Femur (tissue), 1 donor: ENCODE measurements around the gene TADA2A.
A peak's percentile ranks its signal among the peaks of the same experiment; 100 is the strongest.

Experiments
- DNase-seq: peaks from one replicate; pipeline ENCODE4 v3.0.0-alpha.2; 2017

Gene TADA2A, protein sequence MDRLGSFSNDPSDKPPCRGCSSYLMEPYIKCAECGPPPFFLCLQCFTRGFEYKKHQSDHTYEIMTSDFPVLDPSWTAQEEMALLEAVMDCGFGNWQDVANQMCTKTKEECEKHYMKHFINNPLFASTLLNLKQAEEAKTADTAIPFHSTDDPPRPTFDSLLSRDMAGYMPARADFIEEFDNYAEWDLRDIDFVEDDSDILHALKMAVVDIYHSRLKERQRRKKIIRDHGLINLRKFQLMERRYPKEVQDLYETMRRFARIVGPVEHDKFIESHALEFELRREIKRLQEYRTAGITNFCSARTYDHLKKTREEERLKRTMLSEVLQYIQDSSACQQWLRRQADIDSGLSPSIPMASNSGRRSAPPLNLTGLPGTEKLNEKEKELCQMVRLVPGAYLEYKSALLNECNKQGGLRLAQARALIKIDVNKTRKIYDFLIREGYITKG

DNA sequence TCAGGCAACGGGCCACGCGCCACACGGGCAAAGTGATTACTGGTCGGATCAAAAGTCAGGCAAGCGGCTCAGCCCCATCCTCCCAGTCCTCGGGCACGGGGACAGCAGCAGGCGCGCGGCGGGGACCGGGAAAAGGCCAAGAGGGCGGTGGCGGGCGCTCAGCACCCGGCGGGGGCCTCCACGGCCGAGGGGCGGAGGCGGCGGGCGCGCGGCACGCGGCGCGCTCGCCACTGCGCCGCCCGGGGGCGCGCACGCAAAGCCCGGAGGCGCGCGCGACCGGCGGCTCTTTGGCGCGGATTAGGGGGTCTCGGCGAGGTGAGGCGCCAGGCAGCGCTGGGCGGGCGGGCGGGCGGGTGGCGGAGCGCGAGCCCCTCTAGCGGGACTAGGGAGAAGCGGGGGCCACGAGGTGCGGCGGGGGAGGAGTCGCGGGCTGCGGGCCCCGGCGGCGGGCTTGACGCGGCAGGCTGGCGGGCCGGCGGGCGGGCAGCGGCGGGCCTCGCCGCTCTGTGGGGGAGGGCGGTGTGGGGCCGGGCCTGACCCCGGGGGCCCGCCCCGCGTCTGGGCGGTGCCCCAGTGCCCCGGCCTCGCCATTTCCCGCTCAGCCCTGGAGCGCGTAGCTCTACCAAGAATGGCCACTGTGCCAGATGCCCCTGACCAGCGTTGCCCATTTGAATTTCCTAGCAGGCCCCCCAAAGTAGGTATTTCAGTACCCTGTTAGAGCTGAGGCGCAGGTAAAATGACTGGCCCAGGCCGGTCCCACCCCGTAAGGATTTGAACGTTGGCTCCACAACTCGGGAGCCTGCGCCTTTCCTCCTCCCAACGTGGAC is at the start of gene TADA2A, which contains the start of gene ACACA:
TADA2A (plus strand) TSS at position 252 of the 827 bp plus-strand sequence. CDS start 4,480 bp downstream, outside the sequence.
ACACA (minus strand) TSS at position 202 of the 827 bp plus-strand sequence. CDS start 537 bp downstream, outside the sequence.
- peak; percentile 87 for DNase-seq

DNA sequence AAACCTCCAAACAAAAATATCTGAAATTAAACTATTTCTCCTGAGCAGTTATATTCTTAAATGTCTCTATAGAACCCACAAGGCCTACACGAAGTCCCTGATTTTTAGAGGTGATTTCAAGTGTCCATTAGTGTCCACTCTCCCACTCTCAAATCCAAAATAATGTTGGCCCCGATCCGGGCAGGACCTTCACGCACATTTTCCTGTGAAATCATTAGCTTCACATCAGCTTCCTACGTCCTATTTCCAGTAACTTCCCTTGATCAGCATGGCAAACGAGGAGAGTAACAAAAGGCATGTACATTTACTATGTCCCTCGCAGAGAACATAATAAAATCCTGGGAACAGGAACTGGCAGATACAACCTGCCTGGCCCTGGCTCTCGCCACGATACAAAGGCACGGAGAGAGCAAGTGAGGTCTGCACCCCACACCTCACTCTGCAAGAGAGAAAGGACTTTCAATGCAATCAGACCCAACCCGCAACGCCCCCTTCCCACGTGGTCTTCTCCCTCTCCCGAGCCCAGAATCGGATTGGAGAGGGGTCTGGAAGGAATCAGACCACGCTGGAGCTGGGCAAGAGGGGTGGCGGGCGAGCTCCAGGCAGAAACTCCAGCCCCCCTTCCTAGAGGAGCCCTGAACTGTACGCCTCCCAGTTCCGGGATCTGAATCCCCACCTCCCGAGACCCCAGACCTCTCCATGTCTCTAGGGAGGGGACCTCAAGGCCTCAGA is 48.4 kb upstream of the TADA2A start:
- peak; percentile 77 for DNase-seq

DNA sequence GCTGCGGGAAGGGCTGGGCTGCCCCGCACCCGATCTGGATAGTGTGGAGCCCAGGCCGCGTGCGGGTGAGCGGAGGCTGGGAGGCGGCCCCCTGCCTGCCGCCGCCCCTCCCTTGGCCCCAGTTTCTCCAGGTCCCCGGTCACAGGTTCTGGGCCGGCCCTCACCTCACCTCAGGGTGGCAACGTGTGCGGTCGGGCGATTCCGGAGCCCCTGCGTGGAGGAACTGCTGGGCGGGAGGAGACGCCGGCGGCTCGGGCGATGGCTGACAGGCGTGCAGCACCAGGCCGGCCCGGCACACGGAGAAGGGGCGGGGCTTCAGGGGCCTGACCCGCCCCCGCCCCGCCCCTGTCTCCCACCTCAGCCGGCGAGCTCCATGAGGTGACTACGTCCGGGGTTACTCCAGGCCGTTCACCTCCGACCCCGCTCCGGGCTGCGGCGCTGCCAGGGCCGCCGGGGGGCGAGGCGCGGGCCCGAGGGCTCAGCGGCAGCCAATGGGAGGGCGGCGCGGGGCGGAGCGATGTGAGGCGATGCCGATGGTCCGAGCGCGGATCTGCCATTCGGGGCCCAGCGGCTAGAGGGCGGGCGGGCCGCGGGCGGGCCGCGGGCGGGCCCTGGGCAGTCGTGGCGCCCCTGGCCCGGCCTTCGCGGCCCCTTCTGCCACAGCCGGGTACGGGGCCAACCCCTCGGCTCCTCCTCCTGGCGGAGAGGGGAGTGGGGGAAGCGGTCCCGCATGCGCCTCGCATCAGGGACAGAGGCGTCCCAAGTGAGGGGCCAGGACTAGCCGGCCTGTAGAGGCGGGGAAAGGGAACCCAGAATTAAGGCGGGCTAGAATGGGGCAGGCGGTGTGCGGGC is 47.6 kb upstream of the TADA2A start:
- peak; percentile 96 for DNase-seq

DNA sequence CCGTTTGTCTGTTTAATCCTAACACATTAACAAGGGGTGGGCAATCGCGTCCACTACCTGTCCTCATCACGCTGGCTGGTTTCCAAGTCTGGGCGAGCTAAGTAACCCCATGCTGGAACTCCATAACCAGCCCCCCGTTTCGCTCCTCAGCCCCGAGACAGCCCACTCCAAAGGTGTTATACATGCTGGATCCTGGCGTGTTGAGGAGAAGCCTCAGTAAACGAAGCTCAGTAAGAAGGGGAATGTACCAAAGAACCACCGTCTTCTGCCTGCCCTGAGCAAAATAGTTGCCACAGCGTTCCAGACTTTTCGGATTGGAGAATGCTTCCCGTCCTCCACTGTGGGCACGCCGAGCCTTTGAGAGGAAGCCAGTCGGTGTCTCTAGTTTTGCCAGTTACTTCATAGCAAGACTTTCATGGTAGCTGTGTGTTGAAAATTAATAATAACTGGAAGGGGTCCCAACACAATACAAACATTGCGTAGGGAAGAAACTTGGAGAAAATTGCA is 47.0 kb upstream of the TADA2A start:
- DNase-seq, result no peak

DNA sequence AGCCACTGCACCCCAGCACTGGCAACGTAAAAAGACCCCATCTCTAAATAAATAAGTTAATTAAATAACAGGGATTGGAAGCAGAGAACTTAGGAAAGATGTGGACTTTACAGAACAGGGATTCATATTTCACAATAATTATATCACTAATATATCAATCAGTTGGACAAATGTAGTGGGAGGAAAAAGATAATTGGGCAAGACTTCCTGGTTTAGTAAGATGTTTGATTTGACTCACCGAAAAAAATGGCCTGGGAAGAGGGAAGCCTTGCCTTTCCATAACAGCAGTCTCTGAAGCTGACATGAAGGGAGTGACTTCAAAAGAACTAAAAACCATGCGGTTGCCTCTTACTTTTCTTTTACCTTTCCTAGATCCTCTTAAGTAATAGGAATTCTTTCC is 46.1 kb upstream of the TADA2A start:
- DNase-seq, result no peak

DNA sequence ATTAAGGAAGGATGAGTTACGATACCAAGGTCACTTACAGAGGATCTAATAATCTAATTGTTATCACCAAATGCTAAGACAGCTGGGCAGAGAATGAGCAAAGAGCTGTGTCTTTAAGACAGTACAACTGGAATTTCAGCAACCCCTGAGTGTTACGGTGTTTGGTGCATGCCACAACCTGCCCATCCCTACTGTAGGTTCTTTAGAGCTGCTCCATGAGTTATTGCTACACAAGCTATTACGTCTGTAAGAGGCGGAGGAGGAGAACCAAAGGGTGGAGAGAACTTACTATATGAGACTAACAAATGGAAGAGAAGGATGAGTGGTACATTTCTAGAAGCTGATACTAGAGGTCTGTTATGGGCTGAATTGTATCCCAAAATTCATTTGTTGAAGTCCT is 45.1 kb upstream of the TADA2A start:
- DNase-seq, result no peak

DNA sequence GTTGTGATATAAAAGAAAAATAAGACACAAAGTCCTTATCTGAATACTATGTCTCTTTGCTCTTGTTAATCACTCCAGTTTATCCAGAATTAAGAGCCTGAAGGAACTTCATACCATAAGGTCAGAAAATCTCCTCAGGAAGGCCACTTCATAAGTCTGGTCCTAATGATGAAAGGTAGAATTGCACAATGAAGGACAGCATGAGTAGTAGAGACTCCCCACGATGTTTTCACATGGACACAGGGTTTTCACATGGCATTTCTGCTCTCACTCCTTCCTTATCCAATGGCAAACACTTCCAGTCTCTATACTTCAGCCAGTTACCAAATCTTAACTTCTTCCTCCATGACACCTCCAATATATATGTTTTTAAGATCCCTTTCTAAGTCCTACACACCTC is 41.1 kb upstream of the TADA2A start:
- DNase-seq, result no peak

DNA sequence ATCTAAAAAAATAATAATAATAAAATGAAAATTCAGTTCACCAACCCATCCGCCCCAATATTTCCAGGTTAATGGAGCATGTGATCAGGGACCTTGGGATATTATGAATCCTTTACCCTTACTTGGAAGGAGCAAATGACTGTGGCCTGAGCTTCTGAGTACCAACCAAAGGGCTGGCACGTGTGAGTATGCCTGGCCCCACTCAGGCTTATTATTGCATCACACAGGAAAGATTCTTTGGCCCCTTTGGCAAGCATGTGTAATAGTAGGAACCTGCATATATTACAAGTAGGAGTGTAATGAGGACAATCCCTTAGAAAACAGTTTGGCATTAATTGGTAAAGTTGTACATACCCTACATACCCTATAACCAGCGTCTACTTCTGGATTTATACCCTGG is 38.1 kb upstream of the TADA2A start:
- no peak for DNase-seq

DNA sequence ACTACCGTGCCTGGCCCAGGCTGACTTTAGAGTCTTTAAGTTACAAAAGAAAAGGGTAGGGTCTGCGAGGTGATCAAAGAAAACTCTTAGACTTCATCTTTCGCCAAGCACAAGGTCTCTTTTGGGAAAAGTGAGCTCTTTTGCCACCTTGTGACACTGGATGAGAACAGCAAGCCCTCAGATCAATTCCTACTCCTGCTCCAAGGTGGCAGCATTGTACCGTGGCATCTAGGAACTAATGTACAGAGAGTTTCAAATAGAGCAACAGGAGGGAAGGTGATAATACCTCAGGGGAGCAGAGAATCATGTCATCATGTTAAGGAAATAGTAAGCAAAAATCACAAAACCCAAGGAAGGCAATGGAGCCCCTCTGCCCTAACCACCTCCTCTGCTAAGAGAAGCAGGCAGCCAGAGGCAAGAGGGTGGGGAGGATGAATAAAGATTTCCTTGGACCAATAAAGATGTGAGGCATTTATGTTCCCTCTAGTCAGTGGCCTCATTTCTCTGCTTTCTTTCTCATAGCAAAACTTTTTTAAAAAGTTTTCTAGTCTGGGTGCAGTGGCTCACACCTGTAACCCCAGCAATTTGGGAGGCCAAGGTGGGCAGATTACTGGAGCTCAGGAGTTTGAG is 33.0 kb upstream of the TADA2A start:
- DNase-seq, result peak; percentile 71

DNA sequence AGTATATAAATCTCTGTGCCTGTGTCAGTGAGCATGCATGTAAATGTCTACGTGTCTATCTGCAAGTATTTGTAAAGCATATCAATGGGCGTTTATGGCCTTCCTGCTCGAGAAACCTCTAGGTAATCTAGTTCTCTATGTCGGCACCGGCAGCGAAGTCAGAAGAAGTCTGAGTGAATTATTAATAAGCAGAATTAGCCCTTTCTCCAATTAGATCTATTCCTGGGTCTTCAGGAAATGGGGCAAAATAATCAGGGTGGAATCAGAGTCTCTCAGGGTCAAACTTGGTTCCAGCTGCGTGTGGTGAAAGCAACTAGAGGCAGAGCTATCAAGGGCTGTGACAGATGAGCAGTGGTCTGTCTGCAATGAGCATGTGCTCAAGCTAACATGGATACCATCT is 31.0 kb upstream of the TADA2A start, which contains the start of gene C17orf78:
C17orf78 (plus strand) TSS at position 280 of the 400 bp plus-strand sequence; CDS start at position 388, 108 bp downstream.
- no peak for DNase-seq

DNA sequence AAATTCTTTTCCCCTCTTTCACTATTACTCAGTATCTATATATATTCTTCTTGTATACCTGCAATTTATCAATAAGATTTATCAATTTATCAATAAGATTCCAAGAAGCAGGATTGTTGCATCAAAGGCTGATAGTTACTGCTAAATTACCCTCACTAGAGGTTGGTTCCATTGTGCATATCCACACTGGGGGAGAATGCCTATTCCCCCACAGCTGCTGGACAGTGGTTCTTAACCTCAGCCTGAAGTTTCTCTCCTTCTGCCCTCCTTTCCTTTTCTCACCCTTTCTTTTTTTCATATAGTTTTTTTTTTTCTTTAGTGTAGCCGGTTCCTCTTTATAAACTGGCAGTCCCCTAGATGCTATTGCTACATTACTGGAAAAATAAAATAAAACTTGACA is 24.6 kb upstream of the TADA2A start:
- no peak for DNase-seq

DNA sequence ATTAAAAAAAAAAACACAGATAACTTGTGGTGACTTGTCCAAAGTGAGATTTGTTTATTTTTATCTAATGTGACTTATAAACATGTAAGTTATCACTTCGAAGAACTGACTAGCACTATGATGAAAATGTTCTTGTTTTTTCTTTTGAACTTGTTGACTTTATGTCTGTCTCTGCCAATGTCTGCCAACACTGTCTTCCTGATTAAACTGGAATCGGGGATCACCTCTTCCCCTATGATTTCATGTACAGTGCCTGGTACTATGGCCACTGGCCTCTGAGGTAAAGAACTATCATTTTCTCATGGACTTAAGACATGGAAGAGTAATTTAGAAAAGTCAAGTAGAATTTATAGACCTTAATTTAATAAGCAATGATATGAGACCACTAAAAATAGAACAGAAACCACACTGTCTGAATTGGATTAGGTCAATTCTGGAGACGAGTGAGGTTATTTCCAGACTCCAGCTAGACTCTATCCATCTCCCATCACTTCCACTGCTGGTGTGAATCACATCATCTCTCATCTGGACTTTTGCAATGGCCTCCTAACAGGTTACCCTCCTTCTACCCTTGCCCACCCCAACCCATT is 22.0 kb upstream of the TADA2A start:
- no peak for DNase-seq

DNA sequence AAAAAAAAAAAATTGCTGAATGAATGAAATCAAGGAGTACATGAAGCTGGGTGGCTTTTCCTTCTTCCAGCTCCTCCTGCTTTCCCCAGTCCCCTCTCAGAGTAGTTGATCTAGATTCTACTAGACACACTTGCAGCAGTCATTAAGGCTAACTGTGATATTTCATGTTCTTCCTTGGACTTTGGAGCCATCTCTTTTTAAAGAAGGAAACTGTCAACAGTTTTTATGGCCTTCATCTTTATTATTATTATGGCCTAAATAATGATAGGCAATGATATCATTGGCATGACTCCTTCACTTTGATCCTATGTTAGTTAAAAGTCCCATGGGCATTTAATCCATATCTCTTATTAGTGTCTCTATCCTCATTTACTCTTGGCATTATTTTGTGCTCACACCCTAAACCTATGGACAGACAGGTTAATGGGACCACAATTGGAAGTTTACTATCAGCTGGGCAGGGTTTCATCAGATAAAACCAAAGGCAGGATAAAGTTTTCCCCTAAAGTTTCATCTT is 21.2 kb upstream of the TADA2A start:
- DNase-seq, result no peak

DNA sequence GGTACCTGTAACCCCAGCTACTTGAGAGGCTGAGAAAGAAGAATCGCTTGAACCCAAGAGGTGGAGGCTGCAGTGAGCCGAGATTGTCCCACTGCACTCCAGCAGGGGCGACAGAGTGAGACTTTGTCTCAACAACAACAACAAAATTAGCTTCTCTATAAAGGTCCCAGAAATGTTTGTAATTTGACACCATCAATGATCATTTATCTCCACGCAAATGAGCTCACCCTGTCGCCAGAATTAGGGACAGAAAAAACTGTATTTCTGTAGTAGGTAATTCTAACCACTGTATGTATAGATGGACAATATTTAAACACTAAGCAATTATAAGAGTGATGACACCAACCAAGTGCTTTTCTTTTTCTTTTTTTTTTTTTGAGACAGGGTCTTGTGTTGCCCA is 20.2 kb upstream of the TADA2A start:
- no peak for DNase-seq

DNA sequence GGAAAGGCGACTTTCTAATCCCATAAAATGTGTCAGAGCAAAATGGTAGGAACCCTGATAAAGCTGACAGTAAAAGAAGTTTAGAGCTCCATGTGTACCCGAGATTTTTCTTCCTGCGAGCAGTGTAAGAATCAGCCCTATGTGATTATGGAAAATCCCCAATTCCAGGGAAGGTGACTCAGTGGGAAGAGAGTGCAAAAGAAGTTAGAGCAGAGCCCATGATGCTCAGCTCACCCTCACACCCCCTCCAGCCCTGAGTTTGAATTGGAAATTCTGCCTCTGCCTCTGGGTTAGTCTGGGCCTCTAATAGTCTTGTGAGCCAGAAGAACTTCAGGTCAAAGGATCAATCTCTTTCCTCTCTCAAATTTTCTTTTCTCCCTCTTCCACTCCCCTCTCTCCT is 18.4 kb upstream of the TADA2A start:
- no peak for DNase-seq

DNA sequence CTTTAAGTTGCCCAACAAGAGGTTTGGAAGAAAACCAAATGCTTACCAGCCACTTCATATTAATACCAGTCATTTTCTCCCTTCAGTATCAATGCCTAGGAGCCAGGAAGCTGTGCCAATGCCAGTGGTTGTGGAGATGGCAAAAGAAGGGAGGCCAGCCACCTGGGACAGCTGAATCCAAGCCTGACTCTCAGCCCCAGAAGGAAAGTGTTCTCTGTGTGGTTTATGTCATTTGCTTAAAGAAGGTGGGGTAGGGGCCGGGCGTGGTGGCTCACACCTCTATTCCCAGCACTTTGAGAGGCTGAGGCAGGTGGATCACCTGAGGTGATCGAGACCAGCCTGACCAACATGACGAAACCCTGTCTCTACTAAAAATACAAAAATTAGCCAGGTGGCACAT is 17.5 kb upstream of the TADA2A start:
- DNase-seq, result no peak

DNA sequence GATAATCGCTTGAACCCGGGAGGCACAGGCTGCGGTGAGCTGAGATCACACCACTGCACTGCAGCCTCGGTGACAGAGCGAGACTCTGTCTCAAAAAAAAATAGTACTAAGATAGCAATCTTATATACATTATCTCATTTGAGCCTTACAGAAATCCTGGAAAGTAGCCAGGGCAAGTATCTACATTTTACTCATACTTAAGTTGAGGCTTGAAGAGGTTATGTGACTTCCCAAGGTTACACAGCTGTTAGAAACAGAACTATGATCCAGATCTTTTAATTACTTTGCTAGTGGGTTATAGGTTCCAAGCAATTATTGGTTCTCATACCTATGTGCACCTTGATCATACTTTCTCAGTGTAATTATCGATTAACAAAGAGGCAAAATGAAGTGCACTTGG is 15.5 kb upstream of the TADA2A start:
- no peak for DNase-seq

DNA sequence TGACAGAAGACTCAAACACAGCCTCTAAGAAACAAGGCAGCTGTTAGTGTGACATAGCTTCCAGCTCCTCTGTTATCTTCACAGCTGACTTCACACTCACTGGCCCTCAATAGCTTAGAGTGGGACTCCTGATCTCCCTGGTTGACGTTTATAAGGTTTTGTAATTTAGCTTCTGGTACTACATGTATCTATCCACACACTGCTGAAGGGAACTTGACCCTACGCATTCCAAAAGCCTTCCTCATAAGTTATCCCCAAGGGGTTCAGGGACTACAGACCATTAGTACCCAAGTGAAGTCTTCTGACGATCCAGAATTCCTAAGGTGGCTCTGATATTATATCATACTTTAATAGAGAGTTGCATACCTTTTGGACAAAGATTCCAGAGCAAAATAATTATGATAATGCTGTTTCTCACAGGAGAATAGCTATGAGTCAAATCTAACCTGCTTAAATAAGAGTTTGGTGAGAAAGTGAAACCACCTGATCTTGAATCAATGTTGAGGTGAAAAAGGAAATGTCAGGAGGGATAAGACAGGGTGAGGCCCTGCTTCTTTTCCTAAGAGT is 14.6 kb upstream of the TADA2A start:
- DNase-seq, result no peak

DNA sequence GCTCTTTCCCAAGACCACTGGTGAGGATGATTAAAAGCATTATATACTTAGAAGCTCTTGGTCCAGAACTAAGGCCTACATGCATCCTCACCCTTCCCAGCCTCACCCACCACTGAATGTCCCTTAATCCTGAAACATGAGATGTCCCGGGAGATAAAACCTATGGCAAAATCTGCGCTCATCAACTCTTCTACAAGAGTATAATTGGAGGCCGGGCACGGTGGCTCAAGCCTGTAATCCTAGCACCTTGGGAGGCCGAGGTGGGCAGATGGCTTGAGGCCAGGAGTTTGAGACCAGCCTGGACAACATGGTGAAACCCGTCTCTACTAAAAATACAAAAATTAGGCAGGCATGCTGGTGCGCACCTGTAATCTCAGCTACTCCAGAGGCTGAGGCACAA is 13.3 kb upstream of the TADA2A start:
- DNase-seq, result no peak

DNA sequence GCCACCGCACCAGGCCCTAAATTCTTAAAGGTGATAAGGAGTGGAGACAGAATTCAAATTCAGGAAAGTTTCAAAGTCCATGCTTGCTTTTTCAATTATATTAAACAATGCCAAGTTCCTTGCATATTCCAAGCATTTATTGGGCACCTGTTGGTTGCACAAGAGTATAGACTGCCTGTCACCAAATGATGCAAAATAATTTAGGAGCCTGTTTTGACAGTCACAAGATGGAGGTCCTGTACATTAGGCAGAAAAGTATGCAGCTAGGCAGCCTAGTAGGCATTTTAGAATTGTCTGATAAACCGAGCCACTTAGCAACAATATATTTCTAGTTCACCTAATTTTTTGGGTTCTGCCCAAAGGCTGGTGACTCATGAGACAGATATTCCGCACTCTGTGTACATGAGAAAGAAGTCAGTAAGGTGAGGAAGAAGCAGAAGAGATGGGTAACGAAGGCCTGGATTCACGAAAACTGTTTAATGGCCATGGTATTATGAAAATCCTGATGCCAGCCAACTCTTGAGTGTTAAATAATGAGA is 7.4 kb upstream of the TADA2A start:
- no peak for DNase-seq
